ENCODE measurements around the gene MACROD2. TPM values are rescaled to one million over a fixed set of nuclear protein-coding genes. Genes with fewer than 3 reads are reported as not detected.
A peak's percentile ranks its signal among the peaks of the same experiment; 100 is the strongest.

The MACROD2 gene
- polyA plus RNA-seq, 1 donor (not counting 4 experiments of a cell fraction or from before 2014, with no cell fraction given): 0.71 TPM

- Histone ChIP-seq H3K9ac (ENCODE audit: control insufficient read depth, extremely low read depth, insufficient read depth, low read length) (no peak overlapping the region), H3K4me1 (ENCODE audit: control insufficient read depth, extremely low read depth, insufficient read depth, low read length) (peaks cover 23% of the 10 kb centered on the region), H3K4me2 (ENCODE audit: control insufficient read depth, extremely low read depth, insufficient read depth, low read depth, low read length) (no peak overlapping the region), H3K9me3 (ENCODE audit: control insufficient read depth, low read depth, low read length) (no peaks in the 10 kb centered on the region), H3K27ac (ENCODE audit: control insufficient read depth, insufficient read depth, low read length) (no peak overlapping the region), H3K9me1 (ENCODE audit: control insufficient read depth, extremely low read depth, insufficient read depth, low read length) (no peaks in the 10 kb centered on the region), H2AFZ (ENCODE audit: control insufficient read depth, low read length) (no peak overlapping the region), H3K79me2 (ENCODE audit: control insufficient read depth, insufficient read depth, low read length) (no peaks in the 10 kb centered on the region), H3K36me3 (ENCODE audit: control insufficient read depth in 2 of 2, extremely low read depth in 1 of 2, insufficient read depth in 2 of 2, low read length in 2 of 2) (no peaks in the 10 kb centered on the region), H4K20me1 (ENCODE audit: control insufficient read depth, extremely low read depth, insufficient read depth, low read length) (no peaks in the 10 kb centered on the region), H3K4me3 (ENCODE audit: control insufficient read depth in 2 of 3, extremely low read depth in 1 of 3, insufficient read depth in 2 of 3, low read depth in 1 of 3, low read length in 3 of 3) (no peak overlapping the region), H3K27me3 (ENCODE audit: control insufficient read depth, extremely low read depth, insufficient read depth, low read length) (no peaks in the 10 kb centered on the region)
- TF ChIP-seq EZH2 (IDR thresholded peaks at IDR 0.05; ENCODE audit: low read length): no peak
- TF ChIP-seq, protein P1, sequence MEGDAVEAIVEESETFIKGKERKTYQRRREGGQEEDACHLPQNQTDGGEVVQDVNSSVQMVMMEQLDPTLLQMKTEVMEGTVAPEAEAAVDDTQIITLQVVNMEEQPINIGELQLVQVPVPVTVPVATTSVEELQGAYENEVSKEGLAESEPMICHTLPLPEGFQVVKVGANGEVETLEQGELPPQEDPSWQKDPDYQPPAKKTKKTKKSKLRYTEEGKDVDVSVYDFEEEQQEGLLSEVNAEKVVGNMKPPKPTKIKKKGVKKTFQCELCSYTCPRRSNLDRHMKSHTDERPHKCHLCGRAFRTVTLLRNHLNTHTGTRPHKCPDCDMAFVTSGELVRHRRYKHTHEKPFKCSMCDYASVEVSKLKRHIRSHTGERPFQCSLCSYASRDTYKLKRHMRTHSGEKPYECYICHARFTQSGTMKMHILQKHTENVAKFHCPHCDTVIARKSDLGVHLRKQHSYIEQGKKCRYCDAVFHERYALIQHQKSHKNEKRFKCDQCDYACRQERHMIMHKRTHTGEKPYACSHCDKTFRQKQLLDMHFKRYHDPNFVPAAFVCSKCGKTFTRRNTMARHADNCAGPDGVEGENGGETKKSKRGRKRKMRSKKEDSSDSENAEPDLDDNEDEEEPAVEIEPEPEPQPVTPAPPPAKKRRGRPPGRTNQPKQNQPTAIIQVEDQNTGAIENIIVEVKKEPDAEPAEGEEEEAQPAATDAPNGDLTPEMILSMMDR (optimal IDR thresholded peaks at IDR 0.05 in 1 of 3, IDR thresholded peaks at IDR 0.05 in 1 of 3, conservative IDR thresholded peaks at IDR 0.05 in 1 of 3; ENCODE audit: extremely low read depth in 1 of 3, insufficient read depth in 2 of 3, low read length in 3 of 3): no peak
- no peak for FAIRE-seq
- no peak for DNase-seq (ENCODE audit: low read depth, low spot score)
- dilution Hi-C loops (cut with MboI; ENCODE audit: extremely low pct_ligation_motif_present, low sequenced_read_pairs): no loop called here
Measured at GRCh38 chr20:15706719-15707118, 1711.4 kb downstream of the MACROD2 start.

DNA sequence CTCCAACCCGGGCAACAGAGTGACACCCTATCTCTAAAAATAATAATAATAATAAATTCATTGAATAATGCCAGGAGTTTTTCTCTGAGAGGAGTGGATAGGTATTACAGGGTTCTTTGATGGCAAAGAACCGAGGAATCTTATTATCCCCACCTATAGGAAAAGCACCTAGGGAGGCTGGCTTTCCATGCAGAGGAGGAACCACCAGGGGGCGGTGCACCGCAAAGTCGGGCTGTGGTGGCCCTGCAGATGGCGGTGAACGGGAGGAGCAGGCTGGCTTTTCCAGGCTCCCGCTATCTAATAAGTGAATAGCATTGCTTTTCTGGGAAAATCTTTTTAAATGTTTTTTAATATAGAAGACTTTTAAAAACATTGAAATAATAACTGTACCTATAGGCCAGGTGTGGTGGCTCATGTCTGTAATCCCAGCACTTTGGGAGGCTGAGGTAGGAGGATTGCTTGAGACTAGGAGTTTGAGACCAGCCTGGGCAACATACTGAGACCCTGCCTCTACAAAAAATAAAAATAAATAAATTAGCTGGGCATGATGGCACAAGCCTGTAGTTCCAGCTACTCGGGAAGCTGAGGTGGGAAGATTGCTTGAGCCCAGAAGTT, 1713.8 kb downstream of the MACROD2 start:
- H3K4me2 ChIP-seq (ENCODE audit: control insufficient read depth, extremely low read depth, insufficient read depth, low read depth, low read length): no peak overlapping the region
- H3K79me2 ChIP-seq (ENCODE audit: control insufficient read depth, insufficient read depth, low read length): no peaks in the 10 kb centered on the region
- no peak overlapping the region for H3K27ac ChIP-seq (ENCODE audit: control insufficient read depth, insufficient read depth, low read length)
- H2AFZ ChIP-seq (ENCODE audit: control insufficient read depth, low read length): no peak overlapping the region
- dilution Hi-C loops (cut with MboI; ENCODE audit: extremely low pct_ligation_motif_present, low sequenced_read_pairs): no loop called here
- no peak overlapping the region for H3K9ac ChIP-seq (ENCODE audit: control insufficient read depth, extremely low read depth, insufficient read depth, low read length)
- TF ChIP-seq, protein P1 (optimal IDR thresholded peaks at IDR 0.05 in 1 of 3, IDR thresholded peaks at IDR 0.05 in 1 of 3, conservative IDR thresholded peaks at IDR 0.05 in 1 of 3; ENCODE audit: extremely low read depth in 1 of 3, insufficient read depth in 2 of 3, low read length in 3 of 3): peak in 2 of 3 experiments; percentile 49 to 68
- no peak for TF ChIP-seq EZH2 (IDR thresholded peaks at IDR 0.05; ENCODE audit: low read length)
- no peaks in the 10 kb centered on the region for H3K27me3 ChIP-seq (ENCODE audit: control insufficient read depth, extremely low read depth, insufficient read depth, low read length)
- no peaks in the 10 kb centered on the region for H3K9me3 ChIP-seq (ENCODE audit: control insufficient read depth, low read depth, low read length)
- no peaks in the 10 kb centered on the region for H3K36me3 ChIP-seq (ENCODE audit: control insufficient read depth in 2 of 2, extremely low read depth in 1 of 2, insufficient read depth in 2 of 2, low read length in 2 of 2)
- no peaks in the 10 kb centered on the region for H3K9me1 ChIP-seq (ENCODE audit: control insufficient read depth, extremely low read depth, insufficient read depth, low read length)
- no peaks in the 10 kb centered on the region for H4K20me1 ChIP-seq (ENCODE audit: control insufficient read depth, extremely low read depth, insufficient read depth, low read length)
- H3K4me1 ChIP-seq (ENCODE audit: control insufficient read depth, extremely low read depth, insufficient read depth, low read length): peaks cover 9% of the 10 kb centered on the region
- no peak for DNase-seq (ENCODE audit: low read depth, low spot score)
- FAIRE-seq: no peak
- H3K4me3 ChIP-seq (ENCODE audit: control insufficient read depth in 2 of 3, extremely low read depth in 1 of 3, insufficient read depth in 2 of 3, low read depth in 1 of 3, low read length in 3 of 3): no peak overlapping the region
